LNCaP clone FGC (cell line): Measurements from ENCODE around the gene KRTAP5-9.

Source experiments
- DNase-seq: peaks from one replicate; pipeline ENCODE4 v3.0.0-alpha.2; 2011; ENCODE audit warnings: low read depth
- H3K4me3 ChIP-seq: 2 replicates; pipeline ENCODE4 v1.5.1; 2011; ENCODE audit warnings: mild to moderate bottlenecking, low read depth, low read length, control low read depth
- CTCF ChIP-seq: IDR thresholded peaks from 2 replicates; pipeline ENCODE4 v1.5.1; 2012; ENCODE audit warnings: mild to moderate bottlenecking; ENCODE audit not compliant: control insufficient read depth, insufficient read depth; ENCODE audit errors: extremely low read depth

KRTAP5-9 gene

GRCh38 chr11:71502871-71503435 lies 45.3 kb upstream of the KRTAP5-9 start:
- DNase-seq, result no peak
- no peak overlapping the region for H3K4me3 ChIP-seq
- no peak for TF ChIP-seq CTCF

- no peak overlapping the region for H3K4me3 ChIP-seq
- no peak for TF ChIP-seq CTCF
- no peak for DNase-seq
Observed at GRCh38 chr11:71504531-71504930, 43.7 kb upstream of the KRTAP5-9 start.

GRCh38 chr11:71505001-71505400 lies 43.2 kb upstream of the KRTAP5-9 start:
- no peak overlapping the region for H3K4me3 ChIP-seq
- no peak for DNase-seq
- no peak for TF ChIP-seq CTCF

GRCh38 chr11:71505781-71506180 lies 42.4 kb upstream of the KRTAP5-9 start:
- H3K4me3 ChIP-seq, result no peak overlapping the region
- no peak for DNase-seq
- TF ChIP-seq CTCF, result no peak

- no peak overlapping the region for H3K4me3 ChIP-seq
- DNase-seq, result no peak
- TF ChIP-seq CTCF, result no peak
Observed at GRCh38 chr11:71507102-71507501, 41.1 kb upstream of the KRTAP5-9 start.

GRCh38 chr11:71518506-71519471 lies 29.4 kb upstream of the KRTAP5-9 start:
- TF ChIP-seq CTCF, result no peak
- no peak overlapping the region for H3K4me3 ChIP-seq
- DNase-seq, result no peak

- no peak for TF ChIP-seq CTCF
- H3K4me3 ChIP-seq, result no peak overlapping the region
- DNase-seq, result no peak
Observed at GRCh38 chr11:71519546-71519945, 28.7 kb upstream of the KRTAP5-9 start.
